Hepatocyte (in vitro differentiated cells): ENCODE measurements around the gene TPGS1. TPM values are rescaled to one million over a fixed set of nuclear protein-coding genes. Genes with fewer than 3 reads are reported as not detected.

Experiments
- DNase-seq: peaks from one replicate; pipeline ENCODE4 v3.0.0-alpha.2; 2016; ENCODE audit warnings: low spot score
- H2AFZ ChIP-seq: fragments of 200-600 bp; sonication (generic); 2 replicates; pipeline ENCODE4 v1.6.0; 2016; ENCODE audit warnings: antibody characterized with exemption, mild to moderate bottlenecking
- H3K27ac ChIP-seq: fragments of 200-600 bp; sonication (generic); 2 replicates; pipeline ENCODE4 v1.5.1; 2016; ENCODE audit warnings: mild to moderate bottlenecking
- H3K27me3 ChIP-seq: fragments of 200-600 bp; sonication (generic); 2 replicates; pipeline ENCODE4 v1.6.1; 2016
- H3K36me3 ChIP-seq: fragments of 200-600 bp; sonication (generic); replicated peaks from 2 replicates; pipeline ENCODE4 v1.5.1; 2016; ENCODE audit warnings: low read depth; ENCODE audit not compliant: insufficient read depth
- H3K4me1 ChIP-seq: fragments of 200-600 bp; sonication (generic); 2 replicates; pipeline ENCODE4 v1.5.1; 2016; ENCODE audit warnings: mild to moderate bottlenecking, moderate library complexity; ENCODE audit not compliant: insufficient read depth
- H3K4me2 ChIP-seq: fragments of 200-600 bp; sonication (generic); 2 replicates; pipeline ENCODE4 v1.6.0; 2016
- H3K4me3 ChIP-seq: fragments of 200-600 bp; sonication (generic); 2 replicates; pipeline ENCODE4 v1.5.1; 2016; ENCODE audit warnings: mild to moderate bottlenecking
- H3K79me2 ChIP-seq: fragments of 200-600 bp; sonication (generic); 2 replicates; pipeline ENCODE4 v1.6.0; 2017; ENCODE audit warnings: mild to moderate bottlenecking
- H3K9me2 ChIP-seq: fragments of 200-600 bp; sonication (generic); replicated peaks from 2 replicates; pipeline ENCODE4 v1.6.0; 2017; ENCODE audit warnings: mild to moderate bottlenecking; ENCODE audit not compliant: insufficient read depth
- H3K9me3 ChIP-seq: fragments of 200-600 bp; sonication (generic); 2 replicates; pipeline ENCODE4 v1.5.1; 2016; ENCODE audit warnings: low read depth, mild to moderate bottlenecking
- H4K20me1 ChIP-seq: fragments of 200-600 bp; sonication (generic); 2 replicates; pipeline ENCODE4 v1.6.0; 2016; ENCODE audit warnings: mild to moderate bottlenecking; ENCODE audit not compliant: insufficient read depth, poor library complexity, severe bottlenecking
- EZH2 ChIP-seq: fragments of 200-600 bp; sonication (generic); IDR thresholded peaks from 2 replicates; pipeline ENCODE4 v1.6.1; 2016; ENCODE audit warnings: antibody characterized with exemption, mild to moderate bottlenecking, borderline replicate concordance
- EZH2phosphoT487 ChIP-seq: fragments of 200-600 bp; sonication (generic); IDR thresholded peaks from one replicate; pipeline ENCODE4 v1.6.1; 2018; ENCODE audit warnings: antibody characterized with exemption, mild to moderate bottlenecking, low read depth, moderate library complexity; ENCODE audit not compliant: unreplicated experiment, severe bottlenecking
- WGBS: methylation state at CpG from one replicate; pipeline ENCODE4 v1.1.6; 2016; ENCODE audit warnings: low lambda C conversion rate; ENCODE audit errors: missing lambda C conversion rate; 5-methylcytosine and 5-hydroxymethylcytosine counted together
- polyA plus RNA-seq: library from polyadenylated mRNA; unstranded; fragments of >200 nt; fragmentation: Nextera tagmentation; extraction: Ambion mirVana; gene quantifications from 2 replicates; pipeline ENCODE4 v1.2.1, GENCODE V29; 2016
- total RNA-seq: library from RNA; depleted of rRNA; stranded (reverse); fragments of >200 nt; gene quantifications from 2 replicates; pipeline ENCODE4 v1.2.3, GENCODE V29; 2014
- TF ChIP-seq, protein P1 (sequence below): fragments of 200-600 bp; sonication (generic); IDR thresholded peaks from 2 replicates; pipeline ENCODE4 v1.5.1; 2016; ENCODE audit warnings: antibody characterized with exemption, mild to moderate bottlenecking; ENCODE audit not compliant: poor library complexity

The TPGS1 gene
- total and polyA plus RNA-seq, 2 experiments from 2014 or later = 44.9 to 61.0 TPM

GRCh38 chr19:496112-496665 is 11.1 kb upstream of the TPGS1 start, which contains the start of gene MADCAM1:
Gene MADCAM1, plus strand, starts transcription at chr19:496486. Its CDS starts 14 bp downstream, at chr19:496500.
- TF ChIP-seq, protein P1, sequence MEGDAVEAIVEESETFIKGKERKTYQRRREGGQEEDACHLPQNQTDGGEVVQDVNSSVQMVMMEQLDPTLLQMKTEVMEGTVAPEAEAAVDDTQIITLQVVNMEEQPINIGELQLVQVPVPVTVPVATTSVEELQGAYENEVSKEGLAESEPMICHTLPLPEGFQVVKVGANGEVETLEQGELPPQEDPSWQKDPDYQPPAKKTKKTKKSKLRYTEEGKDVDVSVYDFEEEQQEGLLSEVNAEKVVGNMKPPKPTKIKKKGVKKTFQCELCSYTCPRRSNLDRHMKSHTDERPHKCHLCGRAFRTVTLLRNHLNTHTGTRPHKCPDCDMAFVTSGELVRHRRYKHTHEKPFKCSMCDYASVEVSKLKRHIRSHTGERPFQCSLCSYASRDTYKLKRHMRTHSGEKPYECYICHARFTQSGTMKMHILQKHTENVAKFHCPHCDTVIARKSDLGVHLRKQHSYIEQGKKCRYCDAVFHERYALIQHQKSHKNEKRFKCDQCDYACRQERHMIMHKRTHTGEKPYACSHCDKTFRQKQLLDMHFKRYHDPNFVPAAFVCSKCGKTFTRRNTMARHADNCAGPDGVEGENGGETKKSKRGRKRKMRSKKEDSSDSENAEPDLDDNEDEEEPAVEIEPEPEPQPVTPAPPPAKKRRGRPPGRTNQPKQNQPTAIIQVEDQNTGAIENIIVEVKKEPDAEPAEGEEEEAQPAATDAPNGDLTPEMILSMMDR = no peak
- TF ChIP-seq EZH2 (no peak), EZH2phosphoT487 (no peak)
- H2AFZ ChIP-seq = no peak within 1 kb of the TSS
- no peaks in the 10 kb centered on the region for H3K4me1 ChIP-seq
- H3K9me2 ChIP-seq = no peaks in the 10 kb centered on the region
- no peaks in the 10 kb centered on the region for H4K20me1 ChIP-seq
- DNase-seq = peak; percentile 4
- H3K79me2 ChIP-seq = no peaks in the 10 kb centered on the region
- H3K27me3 ChIP-seq = peaks cover 22% of the 10 kb centered on the region
- H3K9me3 ChIP-seq = no peaks in the 10 kb centered on the region
- WGBS = 33% methylated on average over 22 of the region's 33 CpGs
- no peaks in the 10 kb centered on the region for H3K36me3 ChIP-seq
- H3K4me3 ChIP-seq = no peak within 1 kb of the TSS
- H3K27ac ChIP-seq = no peak within 1 kb of the TSS
- H3K4me2 ChIP-seq = peak within 1 kb of the TSS; percentile 81

DNA sequence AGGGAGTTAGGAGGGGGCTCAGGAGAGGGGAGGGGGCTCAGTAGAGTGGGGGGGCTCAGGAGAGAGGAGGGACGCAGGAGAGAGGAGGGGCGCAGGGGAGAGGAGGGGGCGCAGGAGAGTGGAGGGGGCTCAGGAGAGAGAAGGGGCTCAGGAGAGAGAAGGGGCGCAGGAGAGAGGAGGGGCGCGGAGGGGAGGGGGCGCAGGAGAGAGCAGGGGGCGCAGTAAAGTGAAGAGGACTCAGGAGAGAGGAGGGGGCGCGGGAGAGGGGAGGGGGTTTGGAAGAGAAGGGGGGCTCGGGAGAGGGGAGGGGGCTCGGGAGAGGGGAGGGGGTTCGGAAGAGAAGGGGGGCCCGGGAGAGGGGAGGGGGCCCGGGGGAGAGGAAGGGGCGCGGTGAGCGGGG is 10.3 kb upstream of the TPGS1 start:
- peaks cover 22% of the 10 kb centered on the region for H3K27me3 ChIP-seq
- TF ChIP-seq EZH2phosphoT487 = no peak
- no peak for TF ChIP-seq EZH2
- TF ChIP-seq, protein P1 = no peak
- no peak overlapping the region for H3K4me3 ChIP-seq
- H3K4me2 ChIP-seq = no peak overlapping the region
- H3K9me2 ChIP-seq = no peaks in the 10 kb centered on the region
- no peak overlapping the region for H2AFZ ChIP-seq
- H3K36me3 ChIP-seq = no peaks in the 10 kb centered on the region
- no peaks in the 10 kb centered on the region for H3K79me2 ChIP-seq
- H3K27ac ChIP-seq = no peak overlapping the region
- no peaks in the 10 kb centered on the region for H3K4me1 ChIP-seq
- H4K20me1 ChIP-seq = no peaks in the 10 kb centered on the region
- H3K9me3 ChIP-seq = no peaks in the 10 kb centered on the region
- DNase-seq = peak; percentile 3
- no CpG with 5 or more reads among the region's 18 CpGs for WGBS

DNA sequence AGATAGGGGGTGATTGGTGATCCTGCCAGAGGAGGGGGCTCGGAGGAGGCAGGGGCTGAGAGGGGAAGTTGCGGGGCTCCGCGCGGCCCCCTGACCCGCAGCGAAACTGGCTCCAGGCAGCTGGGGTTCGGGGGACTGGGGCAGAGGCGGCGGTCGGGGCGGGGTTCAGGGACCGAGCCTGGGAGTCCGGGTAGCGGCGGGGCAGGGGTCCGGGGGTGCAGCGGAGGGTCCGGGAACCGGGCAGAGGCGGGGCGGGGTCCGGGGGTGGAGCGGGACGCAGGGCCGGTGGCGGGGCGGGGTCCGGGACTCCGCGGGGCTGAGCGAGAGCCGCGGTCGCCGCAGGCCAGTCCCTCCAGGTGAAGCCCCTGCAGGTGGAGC is 9.8 kb upstream of the TPGS1 start:
- Histone ChIP-seq H4K20me1 (no peaks in the 10 kb centered on the region), H3K4me1 (no peaks in the 10 kb centered on the region), H3K4me2 (peak overlapping the region; percentile 81), H3K9me2 (no peaks in the 10 kb centered on the region), H2AFZ (no peak overlapping the region), H3K27me3 (peaks cover 22% of the 10 kb centered on the region), H3K9me3 (no peaks in the 10 kb centered on the region), H3K36me3 (no peaks in the 10 kb centered on the region), H3K4me3 (no peak overlapping the region), H3K79me2 (no peaks in the 10 kb centered on the region), H3K27ac (no peak overlapping the region)
- DNase-seq = no peak
- no CpG with 5 or more reads among the region's 36 CpGs for WGBS
- TF ChIP-seq EZH2 (peak; percentile 23), EZH2phosphoT487 (peak; percentile 31)
- TF ChIP-seq, protein P1 = no peak
